ENCODE measurements around the gene RAB31.

DNA sequence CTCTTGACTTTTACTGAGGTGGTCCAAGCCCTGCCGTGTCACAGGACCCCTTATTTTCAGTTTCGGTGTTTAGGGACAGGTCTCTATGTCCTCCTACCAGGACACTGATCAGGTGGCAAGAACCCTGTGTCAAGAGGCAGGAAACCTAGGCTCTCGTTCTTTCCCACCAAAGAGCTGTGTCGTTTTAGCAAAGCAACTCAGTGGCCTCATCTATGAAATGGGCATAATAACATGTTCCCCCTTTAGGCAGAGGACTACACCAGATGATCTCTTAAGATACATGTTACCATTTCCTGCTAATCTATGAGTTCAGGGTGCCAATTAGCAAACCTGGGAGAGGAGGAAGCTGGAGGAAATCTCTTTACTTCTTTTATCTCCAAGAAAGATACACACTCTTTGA is 1.9 kb downstream of the RAB31 start:
- TF ChIP-seq, protein P1, sequence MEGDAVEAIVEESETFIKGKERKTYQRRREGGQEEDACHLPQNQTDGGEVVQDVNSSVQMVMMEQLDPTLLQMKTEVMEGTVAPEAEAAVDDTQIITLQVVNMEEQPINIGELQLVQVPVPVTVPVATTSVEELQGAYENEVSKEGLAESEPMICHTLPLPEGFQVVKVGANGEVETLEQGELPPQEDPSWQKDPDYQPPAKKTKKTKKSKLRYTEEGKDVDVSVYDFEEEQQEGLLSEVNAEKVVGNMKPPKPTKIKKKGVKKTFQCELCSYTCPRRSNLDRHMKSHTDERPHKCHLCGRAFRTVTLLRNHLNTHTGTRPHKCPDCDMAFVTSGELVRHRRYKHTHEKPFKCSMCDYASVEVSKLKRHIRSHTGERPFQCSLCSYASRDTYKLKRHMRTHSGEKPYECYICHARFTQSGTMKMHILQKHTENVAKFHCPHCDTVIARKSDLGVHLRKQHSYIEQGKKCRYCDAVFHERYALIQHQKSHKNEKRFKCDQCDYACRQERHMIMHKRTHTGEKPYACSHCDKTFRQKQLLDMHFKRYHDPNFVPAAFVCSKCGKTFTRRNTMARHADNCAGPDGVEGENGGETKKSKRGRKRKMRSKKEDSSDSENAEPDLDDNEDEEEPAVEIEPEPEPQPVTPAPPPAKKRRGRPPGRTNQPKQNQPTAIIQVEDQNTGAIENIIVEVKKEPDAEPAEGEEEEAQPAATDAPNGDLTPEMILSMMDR (conservative IDR thresholded peaks at IDR 0.05; ENCODE audit: low read depth, low read length) = no peak
- no peak for TF ChIP-seq EZH2 (IDR thresholded peaks at IDR 0.05; ENCODE audit: borderline replicate concordance, low read depth, low read length, poor library complexity, severe bottlenecking)
